Measurements from ENCODE around the gene SERPINB2. TPM values are rescaled to one million over a fixed set of nuclear protein-coding genes. Genes with fewer than 3 reads are reported as not detected.
A peak's percentile ranks its signal among the peaks of the same experiment; 100 is the strongest.

Gene SERPINB2
- total and polyA plus RNA-seq, 10 of the 15 experiments (the other 5 are each of a cell fraction or from before 2014, with no cell fraction given) = 9.6 to 25.3 (median 14.0) TPM

- TF ChIP-seq, protein P1, sequence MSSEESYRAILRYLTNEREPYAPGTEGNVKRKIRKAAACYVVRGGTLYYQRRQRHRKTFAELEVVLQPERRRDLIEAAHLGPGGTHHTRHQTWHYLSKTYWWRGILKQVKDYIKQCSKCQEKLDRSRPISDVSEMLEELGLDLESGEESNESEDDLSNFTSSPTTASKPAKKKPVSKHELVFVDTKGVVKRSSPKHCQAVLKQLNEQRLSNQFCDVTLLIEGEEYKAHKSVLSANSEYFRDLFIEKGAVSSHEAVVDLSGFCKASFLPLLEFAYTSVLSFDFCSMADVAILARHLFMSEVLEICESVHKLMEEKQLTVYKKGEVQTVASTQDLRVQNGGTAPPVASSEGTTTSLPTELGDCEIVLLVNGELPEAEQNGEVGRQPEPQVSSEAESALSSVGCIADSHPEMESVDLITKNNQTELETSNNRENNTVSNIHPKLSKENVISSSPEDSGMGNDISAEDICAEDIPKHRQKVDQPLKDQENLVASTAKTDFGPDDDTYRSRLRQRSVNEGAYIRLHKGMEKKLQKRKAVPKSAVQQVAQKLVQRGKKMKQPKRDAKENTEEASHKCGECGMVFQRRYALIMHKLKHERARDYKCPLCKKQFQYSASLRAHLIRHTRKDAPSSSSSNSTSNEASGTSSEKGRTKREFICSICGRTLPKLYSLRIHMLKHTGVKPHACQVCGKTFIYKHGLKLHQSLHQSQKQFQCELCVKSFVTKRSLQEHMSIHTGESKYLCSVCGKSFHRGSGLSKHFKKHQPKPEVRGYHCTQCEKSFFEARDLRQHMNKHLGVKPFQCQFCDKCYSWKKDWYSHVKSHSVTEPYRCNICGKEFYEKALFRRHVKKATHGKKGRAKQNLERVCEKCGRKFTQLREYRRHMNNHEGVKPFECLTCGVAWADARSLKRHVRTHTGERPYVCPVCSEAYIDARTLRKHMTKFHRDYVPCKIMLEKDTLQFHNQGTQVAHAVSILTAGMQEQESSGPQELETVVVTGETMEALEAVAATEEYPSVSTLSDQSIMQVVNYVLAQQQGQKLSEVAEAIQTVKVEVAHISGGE (CRISPR knock-in tag; IDR thresholded peaks at IDR 0.05) = no peak
- TF ChIP-seq, protein P2, sequence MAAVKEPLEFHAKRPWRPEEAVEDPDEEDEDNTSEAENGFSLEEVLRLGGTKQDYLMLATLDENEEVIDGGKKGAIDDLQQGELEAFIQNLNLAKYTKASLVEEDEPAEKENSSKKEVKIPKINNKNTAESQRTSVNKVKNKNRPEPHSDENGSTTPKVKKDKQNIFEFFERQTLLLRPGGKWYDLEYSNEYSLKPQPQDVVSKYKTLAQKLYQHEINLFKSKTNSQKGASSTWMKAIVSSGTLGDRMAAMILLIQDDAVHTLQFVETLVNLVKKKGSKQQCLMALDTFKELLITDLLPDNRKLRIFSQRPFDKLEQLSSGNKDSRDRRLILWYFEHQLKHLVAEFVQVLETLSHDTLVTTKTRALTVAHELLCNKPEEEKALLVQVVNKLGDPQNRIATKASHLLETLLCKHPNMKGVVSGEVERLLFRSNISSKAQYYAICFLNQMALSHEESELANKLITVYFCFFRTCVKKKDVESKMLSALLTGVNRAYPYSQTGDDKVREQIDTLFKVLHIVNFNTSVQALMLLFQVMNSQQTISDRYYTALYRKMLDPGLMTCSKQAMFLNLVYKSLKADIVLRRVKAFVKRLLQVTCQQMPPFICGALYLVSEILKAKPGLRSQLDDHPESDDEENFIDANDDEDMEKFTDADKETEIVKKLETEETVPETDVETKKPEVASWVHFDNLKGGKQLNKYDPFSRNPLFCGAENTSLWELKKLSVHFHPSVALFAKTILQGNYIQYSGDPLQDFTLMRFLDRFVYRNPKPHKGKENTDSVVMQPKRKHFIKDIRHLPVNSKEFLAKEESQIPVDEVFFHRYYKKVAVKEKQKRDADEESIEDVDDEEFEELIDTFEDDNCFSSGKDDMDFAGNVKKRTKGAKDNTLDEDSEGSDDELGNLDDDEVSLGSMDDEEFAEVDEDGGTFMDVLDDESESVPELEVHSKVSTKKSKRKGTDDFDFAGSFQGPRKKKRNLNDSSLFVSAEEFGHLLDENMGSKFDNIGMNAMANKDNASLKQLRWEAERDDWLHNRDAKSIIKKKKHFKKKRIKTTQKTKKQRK (IDR thresholded peaks at IDR 0.05; ENCODE audit: low read depth, low read length) = no peak
- no peak for TF ChIP-seq PRDM15 (CRISPR knock-in tag; IDR thresholded peaks at IDR 0.05)
- no peak for TF ChIP-seq ESRRA (IDR thresholded peaks at IDR 0.05; ENCODE audit: low read length)
- TF ChIP-seq PAX5 (IDR thresholded peaks at IDR 0.05; ENCODE audit: borderline replicate concordance, low read depth, low read length) = no peak
- no peak for TF ChIP-seq FOXK2 (IDR thresholded peaks at IDR 0.05)
- TF ChIP-seq, protein P3, sequence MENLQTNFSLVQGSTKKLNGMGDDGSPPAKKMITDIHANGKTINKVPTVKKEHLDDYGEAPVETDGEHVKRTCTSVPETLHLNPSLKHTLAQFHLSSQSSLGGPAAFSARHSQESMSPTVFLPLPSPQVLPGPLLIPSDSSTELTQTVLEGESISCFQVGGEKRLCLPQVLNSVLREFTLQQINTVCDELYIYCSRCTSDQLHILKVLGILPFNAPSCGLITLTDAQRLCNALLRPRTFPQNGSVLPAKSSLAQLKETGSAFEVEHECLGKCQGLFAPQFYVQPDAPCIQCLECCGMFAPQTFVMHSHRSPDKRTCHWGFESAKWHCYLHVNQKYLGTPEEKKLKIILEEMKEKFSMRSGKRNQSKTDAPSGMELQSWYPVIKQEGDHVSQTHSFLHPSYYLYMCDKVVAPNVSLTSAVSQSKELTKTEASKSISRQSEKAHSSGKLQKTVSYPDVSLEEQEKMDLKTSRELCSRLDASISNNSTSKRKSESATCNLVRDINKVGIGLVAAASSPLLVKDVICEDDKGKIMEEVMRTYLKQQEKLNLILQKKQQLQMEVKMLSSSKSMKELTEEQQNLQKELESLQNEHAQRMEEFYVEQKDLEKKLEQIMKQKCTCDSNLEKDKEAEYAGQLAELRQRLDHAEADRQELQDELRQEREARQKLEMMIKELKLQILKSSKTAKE (IDR thresholded peaks at IDR 0.05; ENCODE audit: low read depth, poor library complexity, severe bottlenecking) = peak; percentile 31
Observed at GRCh38 chr18:63907664-63908063, 20.2 kb downstream of the SERPINB2 start, which contains the start of gene SERPINB10 (continued).

Measured in GM12878 (cell line).